Measurements from ENCODE around the gene UPK3BL2.
"Not testable (repeated sequence)": the region's sequence is repeated elsewhere in the genome, so short reads cannot be mapped to it uniquely, and the experiment has no call there.

The UPK3BL2 gene

DNA sequence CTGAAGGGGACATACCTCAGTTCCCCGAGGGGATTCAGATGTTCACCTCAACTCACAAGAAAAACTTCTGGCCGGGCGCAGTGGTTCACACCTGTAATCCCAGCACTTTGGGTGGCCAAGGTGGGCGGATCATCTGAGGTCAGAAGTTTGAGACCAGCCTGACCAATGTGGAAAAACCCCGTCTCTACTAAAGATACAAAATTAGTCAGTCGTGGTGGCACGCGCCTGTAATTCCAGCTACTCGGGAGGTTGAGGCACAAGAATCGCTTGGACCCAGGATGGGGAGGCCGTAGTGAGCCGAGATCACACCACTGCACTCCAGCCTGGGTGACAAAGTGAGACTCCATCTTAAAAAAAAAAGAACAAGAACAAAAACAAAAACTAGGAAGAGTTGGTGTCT, 1.8 kb upstream of the UPK3BL2 start:
- H3K9ac ChIP-seq (ENCODE audit: insufficient read length); H3K9me3 ChIP-seq (ENCODE audit: low read depth, low read length); H3K36me3 ChIP-seq (ENCODE audit: insufficient read depth, low read length); DNase-seq (ENCODE audit: low read depth, low spot score); H3K27ac ChIP-seq; H3K4me3 ChIP-seq: not testable (repeated sequence)

DNA sequence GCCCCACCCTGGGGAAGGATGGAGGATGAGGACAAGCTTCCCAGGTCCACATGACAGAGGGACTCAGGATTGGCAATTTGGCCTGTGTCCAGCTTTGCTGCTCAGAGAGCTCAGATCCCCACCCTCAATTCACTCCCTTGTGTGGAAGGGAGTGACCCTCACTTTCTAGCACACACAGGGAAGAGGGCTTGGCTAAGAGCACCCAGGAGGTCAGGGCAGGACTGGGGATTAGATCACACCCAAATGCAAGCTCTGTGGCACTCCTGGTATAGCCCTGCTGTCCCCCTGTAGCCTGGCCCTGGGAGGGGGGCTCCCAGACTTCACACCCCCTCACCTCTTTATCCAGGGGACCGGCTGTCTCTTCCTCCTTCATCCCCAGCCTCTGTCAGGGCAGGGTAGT, 876 bp upstream of the UPK3BL2 start:
- DNase-seq (ENCODE audit: low read depth, low spot score); H3K36me3 ChIP-seq (ENCODE audit: insufficient read depth, low read length); H3K4me3 ChIP-seq; H3K9ac ChIP-seq (ENCODE audit: insufficient read length); H3K27ac ChIP-seq; H3K9me3 ChIP-seq (ENCODE audit: low read depth, low read length): not testable (repeated sequence)

DNA sequence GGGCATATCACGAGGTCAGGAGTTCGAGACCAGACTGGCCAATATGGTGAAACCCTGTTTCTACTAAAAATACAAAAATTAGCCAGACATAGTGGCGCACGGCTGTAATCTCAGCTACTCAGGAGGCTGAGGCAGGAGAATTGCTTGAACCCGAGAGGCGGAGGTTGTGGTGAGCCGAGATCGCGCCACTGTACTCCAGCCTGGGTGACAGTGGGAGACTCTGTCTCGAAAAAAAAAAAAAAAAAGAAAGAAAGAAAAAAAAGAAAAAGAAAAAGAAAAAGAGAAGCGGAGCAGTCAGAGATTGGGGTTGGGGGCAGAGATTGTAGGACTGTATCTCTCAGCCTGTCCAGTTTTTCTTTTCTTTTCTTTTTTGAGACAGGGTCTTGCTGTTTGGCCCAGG, 725 bp downstream of the UPK3BL2 start:
- not testable (repeated sequence) for H3K36me3 ChIP-seq (ENCODE audit: insufficient read depth, low read length); H3K27ac ChIP-seq; H3K4me3 ChIP-seq; DNase-seq (ENCODE audit: low read depth, low spot score); H3K9me3 ChIP-seq (ENCODE audit: low read depth, low read length); H3K9ac ChIP-seq (ENCODE audit: insufficient read length)

DNA sequence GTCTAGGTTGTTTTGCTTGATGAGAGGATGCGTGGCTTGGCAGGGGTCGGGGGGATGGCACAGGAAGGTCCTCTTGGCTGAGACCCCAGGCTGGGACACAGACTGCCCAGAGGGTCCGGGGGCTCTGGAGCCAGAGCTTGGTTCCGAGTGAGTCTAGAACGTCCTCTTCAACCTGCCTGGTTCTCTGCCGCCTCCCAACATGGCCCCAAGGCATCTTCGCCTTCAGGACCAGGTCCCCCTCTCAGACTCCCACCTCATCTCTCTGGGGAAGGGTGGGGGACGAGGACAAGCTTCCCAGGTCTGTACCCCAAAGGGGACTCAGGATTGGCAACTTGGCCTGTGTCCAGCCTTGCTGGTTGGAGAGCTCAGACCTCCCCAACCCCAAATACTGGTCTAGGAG, 1.4 kb downstream of the UPK3BL2 start:
- not testable (repeated sequence) for H3K9me3 ChIP-seq (ENCODE audit: low read depth, low read length); DNase-seq (ENCODE audit: low read depth, low spot score); H3K9ac ChIP-seq (ENCODE audit: insufficient read length); H3K4me3 ChIP-seq; H3K27ac ChIP-seq; H3K36me3 ChIP-seq (ENCODE audit: insufficient read depth, low read length)

DNA sequence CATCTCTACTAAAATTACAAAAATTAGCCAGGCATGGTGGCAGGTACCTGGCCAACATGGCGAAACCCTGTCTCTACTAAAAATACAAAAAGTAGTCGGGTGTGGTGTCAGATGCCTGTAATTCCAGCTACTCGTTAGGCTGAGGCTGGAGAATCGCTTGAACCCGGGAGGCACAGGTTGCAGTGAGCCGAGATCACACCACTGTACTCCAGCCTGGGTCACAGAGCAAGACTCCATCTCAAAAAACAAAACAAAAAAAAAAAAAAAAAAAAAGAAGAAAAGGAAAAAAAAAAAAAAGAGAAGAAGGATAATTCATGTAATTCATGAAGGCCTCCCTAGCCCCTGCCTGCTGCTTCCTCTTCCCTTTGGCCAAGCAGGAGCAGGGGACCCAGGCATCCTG, 2.9 kb downstream of the UPK3BL2 start:
- not testable (repeated sequence) for H3K9me3 ChIP-seq (ENCODE audit: low read depth, low read length); H3K27ac ChIP-seq; DNase-seq (ENCODE audit: low read depth, low spot score); H3K36me3 ChIP-seq (ENCODE audit: insufficient read depth, low read length); H3K4me3 ChIP-seq; H3K9ac ChIP-seq (ENCODE audit: insufficient read length)

DNA sequence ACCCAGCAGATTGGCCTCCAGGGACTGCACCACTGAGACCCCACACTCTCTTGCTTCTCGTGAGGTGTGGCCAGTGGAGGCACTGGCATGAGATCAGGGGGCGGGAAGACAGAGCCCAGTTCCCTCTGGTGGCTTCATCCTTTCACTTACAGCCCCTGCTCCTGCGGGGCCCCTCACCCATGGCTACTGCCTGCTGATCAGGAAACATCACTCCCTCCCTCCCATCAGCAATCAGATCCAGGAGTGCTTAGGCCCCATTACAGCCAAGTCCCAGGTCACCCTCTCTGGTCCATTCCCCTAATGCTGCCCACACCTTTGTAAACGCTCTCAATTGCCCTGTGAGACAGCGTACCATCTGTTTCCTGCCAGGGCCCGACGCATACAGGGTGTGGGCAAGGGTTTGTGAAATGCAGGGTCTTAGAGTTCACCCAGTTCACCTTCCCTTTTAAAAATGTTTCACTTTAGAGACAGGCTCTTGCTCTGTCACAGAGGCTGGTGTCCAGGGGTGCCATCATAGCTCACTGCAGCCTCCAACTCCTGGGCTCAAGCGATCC, 8.4 kb downstream of the UPK3BL2 start:
- not testable (repeated sequence) for H3K9ac ChIP-seq (ENCODE audit: insufficient read length); DNase-seq (ENCODE audit: low read depth, low spot score); H3K36me3 ChIP-seq (ENCODE audit: insufficient read depth, low read length); H3K9me3 ChIP-seq (ENCODE audit: low read depth, low read length); H3K4me3 ChIP-seq; H3K27ac ChIP-seq

DNA sequence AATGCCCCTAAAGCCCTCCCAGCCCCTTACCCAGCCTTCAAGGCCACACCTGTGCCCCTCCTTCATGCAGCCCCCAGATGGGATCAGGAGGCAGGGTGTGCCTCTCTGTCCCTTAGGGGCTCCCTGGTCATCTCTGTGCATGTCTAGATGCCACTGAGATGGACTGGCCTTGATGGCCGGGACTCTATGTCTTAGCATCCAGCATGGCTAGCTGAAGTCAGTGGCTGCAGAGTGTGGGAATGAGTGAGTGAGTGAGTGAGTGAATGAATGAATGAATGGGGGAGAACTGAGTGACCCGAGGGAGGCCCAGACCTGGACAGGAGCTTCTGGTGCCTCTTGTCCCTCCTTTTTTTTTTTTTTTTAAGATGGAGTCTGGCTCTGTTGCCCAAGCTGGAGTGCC, 11.4 kb downstream of the UPK3BL2 start:
- DNase-seq (ENCODE audit: low read depth, low spot score): not testable (repeated sequence)

DNA sequence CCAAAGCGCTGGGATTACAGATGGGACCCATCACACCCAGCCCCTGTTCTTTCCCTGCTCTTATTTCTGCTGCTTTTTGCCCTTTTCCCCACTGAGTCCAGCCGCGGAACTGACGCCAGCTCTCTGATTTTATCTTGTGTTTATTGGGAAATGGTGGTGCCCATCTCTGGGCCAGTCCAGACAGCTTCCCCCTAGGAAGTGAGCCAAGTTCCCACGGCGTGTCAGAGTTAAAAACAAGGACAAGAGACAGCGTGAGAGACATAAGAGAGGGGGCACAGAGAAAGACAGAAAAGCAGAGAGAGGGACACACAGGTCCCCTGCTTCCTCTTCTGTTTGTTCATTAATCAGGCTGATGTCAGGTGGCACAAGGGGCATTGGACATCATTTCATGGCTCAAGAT, 11.9 kb downstream of the UPK3BL2 start:
- not testable (repeated sequence) for H3K9me3 ChIP-seq (ENCODE audit: low read depth, low read length); DNase-seq (ENCODE audit: low read depth, low spot score); H3K27ac ChIP-seq; H3K9ac ChIP-seq (ENCODE audit: insufficient read length); H3K4me3 ChIP-seq; H3K36me3 ChIP-seq (ENCODE audit: insufficient read depth, low read length)

More for the DNA sequence above, 11.4 kb downstream of the UPK3BL2 start:
- H3K36me3 ChIP-seq (ENCODE audit: insufficient read depth, low read length); H3K27ac ChIP-seq; H3K9me3 ChIP-seq (ENCODE audit: low read depth, low read length); H3K9ac ChIP-seq (ENCODE audit: insufficient read length); H3K4me3 ChIP-seq: not testable (repeated sequence)

DNA sequence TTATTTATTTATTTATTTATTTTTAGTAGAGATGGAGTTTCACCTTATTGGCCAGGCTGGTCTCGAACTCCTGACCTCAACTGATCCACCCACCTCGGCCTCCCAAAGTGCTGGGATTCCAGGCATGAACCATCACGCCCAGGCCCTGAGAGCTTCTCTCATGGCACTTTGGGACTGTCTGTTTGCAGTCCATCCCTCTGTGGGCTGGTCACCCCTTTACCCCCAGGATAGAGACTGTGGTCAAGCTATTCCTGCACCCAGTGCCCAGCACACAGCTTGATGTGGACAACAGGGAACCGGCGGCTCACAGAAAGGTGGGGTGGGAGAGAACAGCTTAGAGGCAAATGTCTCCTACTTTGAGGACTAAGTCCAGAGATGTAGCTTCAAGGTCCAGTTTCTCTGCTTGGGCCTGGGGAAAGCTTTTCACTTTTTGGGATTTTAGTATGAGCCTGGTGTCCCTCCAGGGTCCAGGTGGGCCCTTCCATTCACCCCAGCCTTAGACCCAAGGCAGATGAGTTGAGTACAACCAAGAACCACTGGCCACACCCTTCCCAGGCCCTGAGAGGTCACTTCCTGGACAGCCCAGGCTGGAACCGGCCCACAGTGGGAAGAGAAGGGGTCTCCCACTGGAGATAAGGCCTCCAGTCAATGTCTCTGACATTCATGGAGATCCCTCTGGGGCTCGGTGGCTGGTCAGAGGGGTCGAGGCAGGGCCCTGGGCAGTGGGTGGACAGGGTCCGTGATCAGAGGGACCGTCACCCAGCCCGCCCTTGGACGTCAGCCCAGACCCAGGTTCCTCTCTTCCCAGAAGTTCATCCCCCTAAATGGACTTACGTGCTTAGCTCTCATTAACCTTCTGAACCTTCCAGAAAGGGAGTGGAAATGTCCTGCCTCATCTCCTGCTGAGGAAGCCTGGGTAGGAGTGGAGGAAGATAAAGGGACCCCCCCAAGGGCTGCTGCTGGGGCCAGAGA, 15.4 kb downstream of the UPK3BL2 start:
- H3K9me3 ChIP-seq (ENCODE audit: low read depth, low read length); H3K27ac ChIP-seq; H3K4me3 ChIP-seq; H3K9ac ChIP-seq (ENCODE audit: insufficient read length); DNase-seq (ENCODE audit: low read depth, low spot score); H3K36me3 ChIP-seq (ENCODE audit: insufficient read depth, low read length): not testable (repeated sequence)

DNA sequence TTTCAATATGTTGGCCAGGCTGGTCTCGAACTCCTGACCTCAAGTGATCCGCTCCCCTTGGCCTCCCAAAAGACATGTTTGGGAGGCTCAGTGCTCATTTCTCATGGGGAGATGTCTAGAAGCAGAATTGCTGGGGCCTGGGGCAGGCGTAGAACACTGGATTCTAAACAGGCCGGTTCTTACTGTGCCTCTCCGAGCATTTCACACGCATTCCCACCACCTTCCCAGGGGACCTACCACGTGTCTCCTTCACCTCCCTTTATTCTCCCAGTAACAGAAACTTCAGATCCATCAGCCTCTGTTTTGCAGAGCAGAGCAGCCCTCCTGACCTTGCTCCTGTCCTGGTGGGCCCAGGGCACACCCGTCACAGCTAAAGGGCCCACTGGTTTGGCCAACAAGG, 16.3 kb downstream of the UPK3BL2 start:
- H3K27ac ChIP-seq; H3K36me3 ChIP-seq (ENCODE audit: insufficient read depth, low read length); H3K9ac ChIP-seq (ENCODE audit: insufficient read length); DNase-seq (ENCODE audit: low read depth, low spot score); H3K4me3 ChIP-seq; H3K9me3 ChIP-seq (ENCODE audit: low read depth, low read length): not testable (repeated sequence)

DNA sequence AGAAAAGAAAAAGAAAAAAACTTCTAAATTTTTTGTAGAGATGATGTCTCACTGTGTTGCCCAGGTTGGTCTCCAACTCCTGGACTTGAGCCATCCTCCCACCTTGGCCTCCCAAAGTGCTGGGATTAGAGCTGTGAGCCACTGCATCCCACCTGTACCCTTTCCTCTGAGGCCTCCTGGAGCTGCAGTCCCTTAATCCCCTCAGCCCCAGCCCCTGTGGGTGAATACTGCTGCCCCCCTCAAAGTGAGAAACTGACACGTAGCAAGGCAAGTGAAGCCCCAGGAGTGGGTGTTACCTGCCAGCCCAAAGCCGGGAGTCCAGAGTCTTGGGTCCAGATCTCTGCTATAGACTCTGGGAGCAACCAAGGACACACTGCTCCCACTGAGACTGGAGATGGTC, 18.7 kb downstream of the UPK3BL2 start:
- H3K36me3 ChIP-seq (ENCODE audit: insufficient read depth, low read length); H3K9ac ChIP-seq (ENCODE audit: insufficient read length); H3K4me3 ChIP-seq; H3K27ac ChIP-seq; H3K9me3 ChIP-seq (ENCODE audit: low read depth, low read length); DNase-seq (ENCODE audit: low read depth, low spot score): not testable (repeated sequence)

DNA sequence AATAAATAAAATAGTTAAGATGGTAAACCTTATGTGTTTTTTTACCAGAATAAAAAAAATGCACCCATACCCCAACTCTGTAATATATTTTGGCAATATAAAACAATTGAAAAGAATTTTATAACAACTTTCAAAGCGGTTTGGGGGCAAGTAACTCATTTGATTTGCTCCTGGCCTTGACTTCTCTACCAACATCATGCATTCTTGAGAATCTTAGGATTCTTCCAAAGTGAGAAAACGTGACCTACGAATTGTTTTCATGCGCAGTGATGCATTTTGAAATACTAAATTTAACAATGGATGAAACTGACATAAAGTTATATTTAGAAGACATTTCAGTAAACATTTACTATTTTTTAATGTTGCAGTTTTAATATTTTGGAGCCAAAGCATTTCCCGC, 22.7 kb downstream of the UPK3BL2 start:
- not testable (repeated sequence) for H3K4me3 ChIP-seq; H3K36me3 ChIP-seq (ENCODE audit: insufficient read depth, low read length); H3K9me3 ChIP-seq (ENCODE audit: low read depth, low read length); H3K9ac ChIP-seq (ENCODE audit: insufficient read length); H3K27ac ChIP-seq; DNase-seq (ENCODE audit: low read depth, low spot score)

DNA sequence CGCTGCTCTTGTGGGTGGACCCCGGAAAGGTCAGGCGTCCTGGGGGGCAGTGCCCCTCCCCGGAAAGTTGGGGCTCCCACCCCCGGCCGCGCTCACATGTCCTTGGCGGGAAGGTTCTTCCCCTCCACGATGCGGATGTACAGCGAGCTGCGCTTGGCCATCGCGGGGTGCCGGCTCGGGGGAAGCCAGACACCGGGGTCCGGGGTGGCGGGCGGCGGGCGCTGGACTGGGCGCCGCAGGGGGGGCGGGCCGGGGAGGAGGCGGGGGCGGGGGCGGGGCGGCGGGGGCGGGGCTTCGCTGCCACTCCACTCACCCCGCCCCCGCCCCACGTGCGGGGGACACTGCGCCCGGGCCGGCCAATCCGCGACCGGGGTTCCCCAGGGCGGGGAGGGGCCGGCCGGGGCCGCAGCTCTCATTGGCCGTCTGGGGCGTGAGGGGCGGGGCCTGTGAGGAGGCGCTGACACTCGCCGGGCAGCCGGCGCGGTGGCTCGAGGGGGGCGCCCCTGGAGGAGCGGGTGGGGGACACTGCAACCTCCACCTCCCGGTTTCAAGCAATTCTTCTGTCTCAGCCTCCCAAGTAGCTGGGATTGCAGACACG, 25.8 kb downstream of the UPK3BL2 start, which contains the start of gene RASA4B:
RASA4B (minus strand) TSS at position 228 of the 598 bp plus-strand sequence; CDS start at position 161, 67 bp downstream.
- DNase-seq (ENCODE audit: low read depth, low spot score); H3K9me3 ChIP-seq (ENCODE audit: low read depth, low read length); H3K9ac ChIP-seq (ENCODE audit: insufficient read length): not testable (repeated sequence)

DNA sequence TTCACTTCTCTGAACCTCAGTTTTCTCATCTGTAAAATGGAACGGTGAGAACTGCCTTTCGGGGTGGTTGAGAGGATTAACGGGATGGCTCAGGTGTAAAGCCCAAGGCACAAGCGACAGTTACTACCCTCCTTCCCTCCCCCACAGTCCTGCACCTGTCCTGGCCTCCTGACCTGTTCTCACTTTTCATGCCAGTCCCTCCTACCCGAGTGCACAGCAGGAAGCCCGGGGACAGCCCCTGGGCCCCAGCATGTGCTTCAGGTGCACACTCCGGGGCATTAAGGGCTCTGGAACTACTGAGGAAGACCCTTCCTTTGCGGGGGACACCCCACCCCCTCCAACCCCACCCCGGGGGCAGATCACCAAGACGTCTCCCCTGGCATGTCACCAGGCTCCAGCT, 26.5 kb downstream of the UPK3BL2 start:
- H3K9ac ChIP-seq (ENCODE audit: insufficient read length); H3K36me3 ChIP-seq (ENCODE audit: insufficient read depth, low read length); H3K27ac ChIP-seq; DNase-seq (ENCODE audit: low read depth, low spot score); H3K4me3 ChIP-seq; H3K9me3 ChIP-seq (ENCODE audit: low read depth, low read length): not testable (repeated sequence)

More for the DNA sequence above, 25.8 kb downstream of the UPK3BL2 start, which contains the start of gene RASA4B:
- H3K27ac ChIP-seq; H3K4me3 ChIP-seq; H3K36me3 ChIP-seq (ENCODE audit: insufficient read depth, low read length): not testable (repeated sequence)
